SK-N-MC (cell line): Measurements from ENCODE around the gene EIF3D.

ENCODE experiments used
- EZH2 ChIP-seq: fragments of 200-600 bp; sonication (generic); IDR thresholded peaks from one replicate; pipeline ENCODE4 v1.6.1; 2017; ENCODE audit warnings: antibody characterized with exemption
- POLR2AphosphoS5 ChIP-seq: IDR thresholded peaks from 2 replicates; pipeline ENCODE4 v1.6.1; 2012; ENCODE audit warnings: mild to moderate bottlenecking, low read depth, low read length, borderline replicate concordance

- no peak for TF ChIP-seq EZH2
- TF ChIP-seq POLR2AphosphoS5: no peak
These were observed 61.0 kb downstream of the EIF3D start for GRCh38 chr22:36467946-36468345.
